NCI-H1105 (cell line): ENCODE results near the gene PKDREJ.
"Not testable (repeated sequence)": the region's sequence is repeated elsewhere in the genome, so short reads cannot be mapped to it uniquely, and the experiment has no call there.

Experiments used
- DNase-seq: peaks from one replicate; lab custom pipeline; 2025; lab: John Stamatoyannopoulos, UW

PKDREJ gene, protein sequence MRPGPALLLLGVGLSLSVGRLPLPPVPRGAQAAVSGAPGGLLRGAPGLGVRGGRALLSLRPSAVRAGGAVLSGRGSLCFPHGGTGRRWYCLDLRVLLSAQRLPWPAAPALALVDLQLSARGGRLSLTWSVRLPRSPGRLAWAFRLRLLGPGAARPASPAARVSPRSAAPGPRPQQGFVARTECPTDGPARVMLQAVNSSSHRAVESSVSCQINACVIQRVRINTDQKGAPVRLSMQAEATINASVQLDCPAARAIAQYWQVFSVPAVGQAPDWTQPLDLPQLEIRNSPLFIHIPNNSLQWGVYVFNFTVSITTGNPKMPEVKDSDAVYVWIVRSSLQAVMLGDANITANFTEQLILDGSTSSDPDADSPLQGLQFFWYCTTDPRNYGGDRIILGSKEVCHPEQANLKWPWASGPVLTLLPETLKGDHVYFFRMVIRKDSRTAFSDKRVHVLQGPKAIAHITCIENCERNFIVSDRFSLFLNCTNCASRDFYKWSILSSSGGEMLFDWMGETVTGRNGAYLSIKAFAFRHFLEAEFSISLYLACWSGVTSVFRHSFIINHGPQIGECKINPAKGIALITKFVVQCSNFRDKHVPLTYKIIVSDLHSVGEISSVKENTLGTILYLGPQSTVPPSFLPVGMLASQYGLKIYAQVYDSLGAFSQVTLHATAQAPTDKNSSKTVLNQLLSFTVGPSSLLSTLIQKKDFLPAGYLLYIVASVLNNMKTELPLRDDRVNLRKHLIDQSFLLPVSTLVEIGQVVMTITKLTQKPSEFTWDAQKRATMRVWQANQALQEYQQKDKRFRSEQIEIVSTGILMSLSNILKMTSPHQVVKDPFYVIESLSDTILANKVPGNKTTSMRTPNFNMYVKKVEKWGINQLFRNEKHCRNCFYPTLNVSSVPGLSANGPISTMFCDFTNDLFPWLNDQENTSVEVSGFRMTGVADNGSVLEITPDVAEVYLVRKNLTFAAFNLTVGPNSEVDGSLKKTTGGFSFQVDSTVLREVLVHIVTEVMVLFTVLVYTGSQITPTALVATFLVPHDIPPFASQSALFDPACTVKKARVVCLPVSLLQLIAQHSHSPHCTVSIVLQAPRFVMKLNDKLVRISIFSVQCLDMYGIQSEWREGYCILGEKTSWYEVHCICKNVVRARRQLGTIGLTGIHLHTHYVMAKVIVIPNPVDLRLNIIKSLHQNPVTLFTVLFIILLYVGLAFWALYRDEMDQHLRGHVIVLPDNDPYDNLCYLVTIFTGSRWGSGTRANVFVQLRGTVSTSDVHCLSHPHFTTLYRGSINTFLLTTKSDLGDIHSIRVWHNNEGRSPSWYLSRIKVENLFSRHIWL (N-terminal part only)

DNA sequence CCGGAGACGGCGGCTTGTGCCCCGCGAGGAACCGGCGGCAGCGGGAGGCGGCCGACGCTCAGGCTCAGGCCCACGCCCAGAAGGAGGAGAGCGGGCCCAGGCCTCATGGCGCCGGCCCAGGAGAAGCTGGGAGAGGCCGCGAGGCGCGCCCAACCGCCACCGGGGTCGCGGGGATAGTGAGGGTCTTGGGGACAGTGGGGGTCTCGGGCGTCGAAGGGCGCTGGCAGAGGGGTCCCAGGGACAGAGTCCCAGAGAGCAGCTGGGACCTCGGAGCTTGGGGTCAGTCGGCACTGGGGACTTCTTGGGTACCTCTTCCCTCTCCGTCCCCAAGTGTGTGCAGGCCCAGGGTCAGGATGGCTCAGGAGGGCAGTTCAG lies at the start of gene PKDREJ:
Gene PKDREJ, minus strand, starts transcription at position 128 of the 375 bp plus-strand sequence. Its CDS starts 21 bp downstream, at position 107.
- DNase-seq, result no peak

DNA sequence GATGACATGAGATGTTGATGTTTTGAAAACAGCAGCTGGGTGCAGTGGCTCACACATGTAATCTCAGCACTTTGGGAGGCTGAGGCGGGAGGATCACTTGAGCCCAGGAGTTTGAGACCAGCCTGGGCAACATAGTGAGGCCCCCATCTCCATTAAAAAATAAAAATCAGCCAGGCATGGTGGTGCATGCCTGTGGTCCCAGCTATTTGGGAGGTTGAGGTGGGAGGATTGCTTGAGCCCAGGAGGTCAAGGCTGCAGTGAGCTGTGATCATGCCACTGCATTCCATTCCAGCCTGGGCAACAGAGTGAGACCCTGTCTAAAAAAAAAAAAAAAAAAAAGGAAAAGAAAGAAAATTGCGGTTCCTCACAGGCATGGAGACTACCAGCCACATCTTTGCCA lies 49.7 kb upstream of the PKDREJ start:
- DNase-seq, result not testable (repeated sequence)

DNA sequence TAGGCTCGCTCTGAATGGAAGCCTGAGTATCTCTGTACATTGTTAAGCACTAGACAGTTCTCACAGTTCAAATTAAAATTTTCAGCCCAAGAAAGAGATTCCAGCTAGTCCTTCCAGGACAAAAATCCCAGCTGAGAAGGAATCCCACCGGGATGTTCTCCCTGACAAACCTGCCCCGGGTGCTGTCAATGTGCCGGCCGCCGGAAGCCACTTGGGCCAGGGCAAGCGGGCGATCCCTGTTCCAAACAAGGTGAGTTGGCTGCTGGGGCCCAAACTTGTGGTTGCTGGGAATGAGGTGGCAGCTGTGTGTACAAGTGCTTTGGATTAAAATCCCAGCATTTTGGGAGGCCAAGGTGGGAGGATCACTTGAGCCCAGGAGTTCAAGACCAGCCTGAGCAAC lies 48.9 kb upstream of the PKDREJ start:
- DNase-seq, result no peak

DNA sequence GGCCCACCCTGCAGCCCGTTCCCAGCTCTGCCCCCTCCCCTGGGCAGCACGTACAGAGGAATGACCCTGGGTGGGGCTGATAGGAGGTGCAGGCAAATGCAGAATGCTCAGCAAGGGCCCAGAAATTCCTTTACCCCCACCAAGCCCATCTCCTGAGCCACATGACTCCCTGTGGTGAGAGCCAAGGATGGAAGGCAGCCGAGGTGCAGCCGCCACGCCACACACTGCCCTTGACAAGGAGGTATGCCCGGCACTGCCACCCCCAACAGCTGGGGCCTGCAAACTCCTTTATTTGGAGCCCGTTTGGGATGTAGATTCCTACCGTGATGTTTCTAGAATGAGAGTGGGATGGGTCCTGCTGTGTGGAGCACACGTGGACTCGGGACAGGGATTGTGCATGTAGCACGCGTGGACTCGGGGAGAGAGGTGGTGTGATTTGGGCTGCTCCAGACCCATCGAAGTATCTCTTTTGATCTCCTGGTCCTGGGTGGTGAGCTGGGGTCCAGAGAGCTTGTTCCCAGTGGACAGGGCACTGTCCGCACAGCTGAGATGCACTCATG lies 46.5 kb upstream of the PKDREJ start:
- DNase-seq, result no peak

DNA sequence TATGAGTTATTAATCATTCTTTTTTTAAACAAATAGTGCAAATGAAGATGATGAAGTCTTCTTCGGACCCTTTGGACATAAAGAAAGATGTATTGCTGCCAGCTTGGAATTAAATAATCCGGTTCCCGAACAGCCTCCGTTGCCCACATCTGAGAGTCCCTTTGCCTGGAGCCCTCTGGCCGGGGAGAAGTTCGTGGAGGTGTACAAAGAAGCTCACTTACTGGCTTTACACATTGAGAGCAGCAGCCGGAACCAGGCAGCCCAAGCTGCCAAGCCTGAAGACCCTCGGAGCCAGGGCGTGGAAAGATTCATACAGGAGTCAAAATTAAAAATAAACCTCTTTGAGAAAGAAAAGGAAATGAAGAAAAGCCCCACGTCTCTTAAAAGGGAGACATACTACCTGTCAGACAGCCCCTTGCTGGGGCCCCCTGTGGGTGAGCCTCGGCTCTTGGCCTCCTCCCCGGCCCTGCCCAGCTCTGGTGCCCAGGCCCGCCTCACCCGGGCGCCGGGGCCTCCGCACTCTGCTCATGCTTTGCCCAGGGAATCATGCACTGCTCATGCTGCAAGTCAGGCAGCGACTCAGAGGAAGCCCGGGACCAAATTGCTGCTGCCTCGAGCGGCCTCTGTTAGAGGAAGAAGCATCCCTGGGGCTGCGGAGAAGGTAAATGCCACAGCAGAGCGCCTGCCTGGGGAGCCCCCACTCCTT lies 45.3 kb upstream of the PKDREJ start:
- DNase-seq, result no peak

DNA sequence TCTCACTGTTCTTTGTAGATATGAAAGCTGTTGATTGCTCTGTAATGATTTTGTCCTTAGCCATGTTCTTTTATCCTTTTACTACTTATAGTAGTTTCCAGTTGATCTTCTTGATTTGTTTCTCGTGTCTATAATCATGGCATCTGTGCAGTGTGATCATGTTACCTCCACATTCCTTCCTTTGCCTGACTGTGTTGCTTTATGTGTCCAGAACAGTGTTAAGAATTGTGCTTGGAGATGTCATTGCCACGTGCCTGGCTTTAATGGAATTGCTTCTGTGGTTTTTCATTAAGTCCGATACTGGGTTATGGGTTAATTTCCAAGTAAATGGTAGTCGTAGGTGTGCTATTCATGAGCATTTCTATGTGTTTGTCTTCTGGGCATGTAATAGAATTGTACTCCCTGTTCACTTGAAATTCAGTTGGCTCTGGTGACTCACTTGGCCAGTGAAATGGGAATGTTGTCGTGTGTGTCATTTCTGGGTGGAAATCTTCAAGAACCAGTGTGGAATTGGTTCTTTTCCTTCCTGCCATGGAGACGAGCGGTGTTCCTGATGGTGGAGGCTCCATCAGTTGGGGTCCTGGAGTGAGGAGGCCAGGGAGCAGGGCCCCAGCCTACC lies 40.3 kb upstream of the PKDREJ start:
- DNase-seq, result no peak

DNA sequence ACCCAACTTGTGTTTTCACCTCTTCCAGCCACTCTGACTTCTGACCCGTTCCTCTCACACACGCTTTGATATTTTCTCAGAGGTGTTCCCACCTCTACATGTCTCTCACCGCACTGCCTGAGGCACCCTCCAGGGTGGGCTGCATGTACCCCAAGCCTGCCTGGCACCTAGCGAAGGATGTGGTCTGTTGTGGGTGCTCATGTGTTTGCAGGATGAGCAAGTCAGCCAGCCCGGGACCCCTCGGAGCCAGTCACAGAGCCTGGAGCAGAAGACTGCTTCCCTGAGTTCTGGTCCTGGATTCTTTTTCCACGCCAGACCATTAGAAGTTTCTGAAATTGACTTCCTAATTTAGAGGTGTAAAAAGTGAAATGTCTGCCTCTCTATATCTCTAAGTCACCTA lies 37.3 kb upstream of the PKDREJ start:
- no peak for DNase-seq

DNA sequence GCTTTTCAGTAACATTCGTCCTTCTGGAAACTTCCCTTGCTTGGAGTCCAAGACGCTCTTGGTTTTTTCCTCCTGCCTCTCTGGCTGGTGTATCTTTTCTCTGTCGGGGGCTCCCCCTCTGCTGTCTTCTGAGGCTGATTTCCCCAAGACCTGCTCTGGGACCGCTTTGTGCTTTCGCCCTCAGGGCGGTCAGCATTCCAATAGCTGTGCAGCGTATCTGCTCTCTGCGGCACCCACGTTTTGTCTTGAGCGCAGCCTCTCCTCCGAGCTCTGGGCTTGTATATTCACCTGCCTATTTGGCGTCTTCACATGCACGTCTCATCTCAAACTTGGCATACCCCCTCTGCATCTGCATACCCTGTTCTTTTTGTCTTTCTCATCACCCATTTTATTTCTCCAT lies 36.0 kb upstream of the PKDREJ start:
- DNase-seq, result no peak

DNA sequence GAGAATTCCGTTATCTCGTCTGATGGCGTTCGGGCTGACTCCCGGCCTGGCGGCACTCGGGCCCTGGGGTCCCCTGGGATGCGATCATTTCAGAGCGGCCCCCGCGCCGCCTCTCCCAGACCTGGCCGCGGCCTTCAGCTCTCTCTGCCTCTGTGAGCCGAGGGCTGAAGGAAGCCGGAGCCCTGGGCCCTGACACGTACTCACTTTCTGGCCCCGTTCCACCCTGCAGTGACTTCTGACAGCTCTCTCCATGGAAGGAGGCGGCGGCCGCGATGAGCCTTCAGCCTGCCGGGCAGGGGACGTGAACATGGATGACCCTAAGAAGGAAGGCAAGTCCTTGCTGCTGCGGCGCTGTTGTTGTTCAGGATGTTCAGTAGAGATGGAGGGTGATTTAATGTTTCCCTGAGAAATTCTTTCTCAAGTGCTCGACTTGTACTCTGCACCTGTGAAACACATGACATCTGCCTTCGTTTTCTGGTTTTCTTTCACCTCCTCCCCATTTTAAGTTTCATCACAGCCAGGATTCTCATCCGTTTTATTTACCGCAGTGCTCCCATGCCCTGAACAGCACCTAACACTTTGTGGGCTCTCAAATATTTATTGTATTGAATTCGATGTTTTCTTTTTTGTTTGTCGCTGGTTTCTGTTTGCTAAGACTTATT lies 34.1 kb upstream of the PKDREJ start:
- peak; percentile 31 for DNase-seq

DNA sequence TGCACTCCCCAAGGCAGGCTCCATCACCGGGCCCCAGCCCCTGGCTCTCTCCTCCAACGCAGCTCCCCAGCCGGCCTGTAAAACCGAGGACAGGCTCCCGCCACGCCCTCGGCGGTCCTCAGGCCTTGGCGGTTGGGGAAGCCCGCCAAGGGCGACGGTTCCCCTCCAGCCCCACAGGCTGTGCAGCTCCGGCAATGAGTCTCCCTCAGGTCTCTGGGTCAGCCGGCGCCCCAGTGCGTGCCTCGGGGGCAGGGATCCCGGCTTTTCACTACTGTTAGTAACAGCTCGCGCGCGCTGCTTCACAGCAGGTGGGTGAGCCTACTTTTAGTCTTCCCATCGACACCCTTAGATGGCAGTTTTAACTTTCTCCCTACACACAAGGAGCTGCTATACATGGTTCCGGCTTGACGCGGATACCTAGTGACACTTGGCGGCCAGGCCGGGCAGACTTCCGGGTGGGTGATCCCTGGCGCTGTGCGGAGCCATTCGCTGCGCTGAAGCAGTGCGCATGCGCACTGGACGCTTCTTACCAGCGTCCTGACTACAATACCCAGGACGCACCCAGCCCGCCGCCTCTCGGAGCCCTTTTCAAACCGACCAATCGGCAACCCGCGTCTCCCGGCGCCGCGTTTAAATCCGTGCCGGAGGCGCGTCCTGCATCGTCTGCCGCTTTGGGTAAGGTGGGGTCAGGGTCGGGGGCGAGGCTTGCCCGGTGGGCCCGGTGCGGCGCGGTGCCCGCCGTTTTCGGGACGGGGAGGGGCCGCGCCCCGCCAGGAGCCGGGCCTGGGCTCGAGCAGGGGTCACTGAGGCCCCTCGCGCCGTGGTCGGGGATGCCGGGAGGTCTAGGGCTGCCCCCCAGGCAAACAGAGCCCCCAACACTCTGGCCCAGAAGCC lies 33.4 kb upstream of the PKDREJ start, which contains the start of gene GTSE1:
Gene GTSE1, plus strand, starts transcription at position 614 of the 894 bp plus-strand sequence. CDS start 531 bp downstream, outside the sequence.
- DNase-seq, result peak; percentile 97

DNA sequence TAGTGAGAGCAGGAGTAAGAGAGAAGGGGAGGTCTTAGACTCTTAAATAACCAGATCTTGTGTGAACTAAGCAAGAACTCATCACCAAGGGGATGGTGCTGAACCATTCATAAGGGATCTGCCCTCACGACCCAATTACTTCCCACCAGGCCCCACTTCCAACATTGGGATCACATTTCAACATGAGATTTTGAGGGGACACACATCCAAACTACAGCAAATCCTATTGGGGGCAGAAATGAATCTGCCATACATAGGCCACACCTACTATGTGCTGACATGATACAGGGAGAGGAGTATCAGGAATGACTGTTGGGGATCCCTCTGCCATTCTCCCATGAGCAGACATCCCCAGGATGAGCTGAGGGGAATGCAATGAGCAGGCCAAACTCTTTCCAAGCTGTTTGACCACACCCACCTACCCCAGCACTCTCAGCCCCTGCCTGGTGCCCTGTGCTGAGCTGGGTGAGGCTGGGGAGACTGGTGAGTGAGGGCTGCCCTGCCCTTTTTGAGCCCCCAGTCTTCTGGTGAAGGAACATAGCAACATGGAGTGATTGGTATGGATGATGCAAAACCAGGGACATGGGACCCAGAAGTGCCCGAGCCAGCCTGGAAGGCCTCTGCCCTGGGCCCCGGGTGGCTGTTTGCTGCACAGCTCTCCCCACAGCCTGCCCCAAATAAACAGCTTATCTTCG lies 32.3 kb upstream of the PKDREJ start:
- DNase-seq, result no peak

DNA sequence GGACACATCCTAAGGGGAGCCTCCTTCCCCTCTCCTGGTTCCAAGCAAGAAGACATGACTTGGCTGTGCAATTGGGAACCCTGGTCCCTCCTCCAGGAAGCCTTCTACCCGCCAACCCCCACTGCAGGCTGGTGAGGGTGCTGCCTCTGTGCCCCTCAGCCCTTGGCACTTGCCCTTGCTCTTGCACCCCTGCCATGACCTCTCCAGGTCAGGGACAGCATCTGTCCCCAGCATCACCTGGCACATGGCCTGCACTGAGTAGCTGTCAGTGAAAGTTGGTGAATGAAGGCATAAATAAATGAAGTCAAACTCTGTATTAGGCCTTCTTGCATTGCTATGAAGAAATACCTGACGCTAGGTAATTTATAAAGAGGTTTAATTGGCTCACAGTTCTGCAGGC lies 31.6 kb upstream of the PKDREJ start:
- no peak for DNase-seq

DNA sequence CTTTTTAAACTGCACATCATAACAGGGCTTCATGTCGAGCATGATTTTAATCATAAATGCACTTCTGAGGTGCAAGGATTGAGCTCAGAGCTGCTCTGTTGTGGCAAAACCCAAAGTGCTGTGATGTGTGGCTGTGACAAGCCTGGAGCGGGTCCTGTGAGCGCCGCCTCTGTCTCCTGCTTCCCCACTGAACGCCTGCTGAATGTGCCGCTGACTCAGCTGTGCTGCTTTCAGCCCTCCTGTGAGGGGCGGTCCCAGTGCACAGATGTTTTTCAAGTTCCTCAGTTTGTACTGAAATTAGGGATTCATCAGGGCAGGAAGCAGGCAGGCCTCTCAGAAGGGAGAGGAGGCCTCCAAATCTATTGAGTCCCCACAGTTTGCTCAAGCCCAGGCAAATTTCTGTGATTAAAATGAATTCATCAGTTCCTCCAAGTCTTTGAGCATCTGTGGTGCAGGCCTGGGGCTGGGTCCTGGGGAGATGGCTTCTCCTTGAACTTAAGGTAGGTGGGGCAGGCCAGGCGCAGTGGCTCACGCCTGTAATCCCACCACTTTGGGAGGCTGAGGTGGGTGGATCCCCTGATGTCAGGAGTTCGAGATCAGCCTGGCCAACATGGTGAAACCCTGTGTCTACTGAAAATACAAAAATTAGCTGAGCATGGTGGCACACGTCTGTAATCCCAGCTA lies 30.6 kb upstream of the PKDREJ start:
- no peak for DNase-seq

DNA sequence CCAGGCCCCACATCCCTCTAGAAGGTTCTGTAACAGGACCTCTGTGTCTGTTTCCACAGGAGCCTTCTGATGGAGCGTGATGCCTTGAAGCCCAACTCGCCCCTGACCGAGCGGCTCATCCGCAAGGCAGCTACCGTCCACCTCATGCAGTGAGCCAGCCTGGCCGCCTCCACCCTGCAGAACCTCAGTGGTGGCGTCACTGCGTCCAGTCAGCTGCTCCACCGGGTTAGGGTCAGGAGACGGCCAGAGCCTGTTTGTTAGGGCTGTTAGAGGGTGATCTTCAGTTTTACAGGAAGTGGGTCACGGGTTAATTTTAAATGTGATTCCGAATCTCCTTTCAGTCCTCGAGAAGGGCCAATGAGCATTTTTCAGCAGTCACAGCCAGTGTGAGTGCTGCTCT lies 29.6 kb upstream of the PKDREJ start:
- no peak for DNase-seq

DNA sequence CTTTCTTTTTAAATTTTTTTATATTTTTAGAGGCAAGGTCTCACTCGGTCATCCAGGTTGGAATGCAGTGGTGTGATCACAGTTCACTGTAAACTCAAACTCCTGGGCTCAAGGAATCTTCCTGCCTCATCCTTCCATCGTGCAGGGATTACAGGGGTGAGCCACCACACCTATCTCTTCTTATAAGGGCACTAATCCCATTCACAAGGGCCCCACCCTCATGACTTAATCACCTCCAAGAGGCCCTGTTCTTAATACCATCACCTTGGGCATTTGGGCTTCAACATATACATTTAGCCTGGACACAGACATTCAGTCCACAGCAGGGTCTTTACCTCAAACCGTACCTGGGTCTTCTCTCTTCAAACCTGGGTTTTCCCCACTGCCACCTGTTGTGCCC lies 29.0 kb upstream of the PKDREJ start:
- DNase-seq, result no peak

DNA sequence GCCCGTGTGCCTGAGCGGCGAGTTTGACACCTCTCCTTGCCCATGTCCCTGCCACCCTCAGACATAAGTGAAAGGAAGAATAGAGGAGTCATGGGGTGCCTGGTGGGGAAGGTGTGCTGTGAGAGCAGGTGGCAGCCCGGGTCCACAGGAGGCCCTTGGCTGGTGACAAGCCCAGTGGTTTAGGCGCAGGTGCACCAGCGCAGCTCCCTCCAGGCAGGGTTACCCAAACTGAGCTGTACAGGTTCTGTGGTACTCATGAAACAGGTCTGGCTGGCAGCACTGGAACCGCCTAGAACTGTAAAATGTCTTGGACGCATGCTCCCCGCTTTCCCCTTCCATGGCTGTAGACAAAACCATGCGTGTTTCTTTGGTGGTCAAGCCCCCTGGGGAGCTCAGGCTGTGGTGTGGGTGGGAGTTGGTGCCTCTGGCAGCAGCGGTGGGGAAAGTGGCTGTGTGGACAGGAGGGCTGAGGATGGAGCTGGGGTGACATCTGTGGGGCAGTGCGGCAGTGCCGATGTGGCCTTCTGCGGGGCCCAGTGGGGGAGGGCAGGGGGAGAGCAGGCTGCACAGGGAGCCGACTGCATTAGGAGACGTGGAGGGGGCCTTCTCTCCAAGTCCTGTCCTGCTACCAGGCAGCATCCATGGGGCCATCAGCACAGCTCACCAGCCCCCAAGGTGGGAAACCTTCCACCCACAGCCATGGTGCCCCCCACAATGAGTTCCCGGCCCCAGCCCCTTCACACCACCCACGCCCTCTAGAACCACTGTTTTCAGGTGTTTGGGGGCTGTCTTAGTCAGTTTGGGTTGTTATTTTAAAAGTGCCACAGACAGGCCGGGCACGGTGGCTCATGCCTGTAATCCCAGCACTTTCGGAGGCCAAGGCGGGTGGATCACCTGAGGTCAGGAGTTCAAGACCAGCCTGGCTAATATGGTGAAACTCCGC lies 28.0 kb upstream of the PKDREJ start:
- no peak for DNase-seq
